Heart left ventricle (tissue), 16 donors: ENCODE data around the gene PLSCR1. TPM values are rescaled to one million over a fixed set of nuclear protein-coding genes. Genes with fewer than 3 reads are reported as not detected.

Source experiments
- ATAC-seq, 4 donors: fragments of 200-7000 bp; cut with Tn5 transposase; one replicate each; pipeline ENCODE4 v1.9.1; 2020 to 2022; ENCODE audit warnings: moderate library complexity in 4 of 4, mild to moderate bottlenecking in 3 of 4, moderate number of reproducible peaks in 1 of 4
- DNase-seq, 5 donors: peaks; one replicate each; pipeline ENCODE4 v3.0.0-alpha.2; 2020
- H3K27ac ChIP-seq, 12 donors: fragments of 200-600 bp; sonication (generic) in 4 of 12; one replicate each; pipeline versions ENCODE4 v1.5.0 to v1.8.0; 2016 to 2022; ENCODE audit warnings: mild to moderate bottlenecking in 2 of 12
- H3K27me3 ChIP-seq, 9 donors: fragments of 200-600 bp; sonication (generic) in 2 of 9; one replicate each; pipeline versions ENCODE4 v1.5.1 to v1.8.0; 2016 to 2022; ENCODE audit warnings: mild to moderate bottlenecking in 3 of 9
- H3K36me3 ChIP-seq, 9 donors: fragments of 200-600 bp; sonication (generic) in 2 of 9; one replicate each; pipeline versions ENCODE4 v1.5.0 to v1.8.0; 2018 to 2022; ENCODE audit warnings: mild to moderate bottlenecking in 2 of 9
- H3K4me1 ChIP-seq, 12 donors: fragments of 200-600 bp; sonication (generic) in 4 of 12; one replicate each; pipeline versions ENCODE4 v1.5.0 to v1.8.0; 2016 to 2022; ENCODE audit warnings: mild to moderate bottlenecking in 3 of 12
- H3K4me3 ChIP-seq, 12 donors: fragments of 200-600 bp; sonication (generic) in 4 of 12; one replicate each; pipeline versions ENCODE4 v1.5.0 to v1.8.0; 2017 to 2022; ENCODE audit warnings: mild to moderate bottlenecking in 9 of 12, moderate library complexity in 4 of 12
- H3K9me3 ChIP-seq, 12 donors: fragments of 200-600 bp; sonication (generic) in 4 of 12; one replicate each; pipeline versions ENCODE4 v1.5.0 to v1.8.0; 2016 to 2022; ENCODE audit warnings: mild to moderate bottlenecking in 1 of 12
- POLR2A ChIP-seq, 2 donors: fragments of 450-650 bp; IDR thresholded peaks; one replicate each; pipeline ENCODE4 v1.6.1; 2017; ENCODE audit warnings: antibody characterized with exemption in 2 of 2, mild to moderate bottlenecking in 2 of 2, moderate library complexity in 2 of 2
- WGBS, 4 donors: extraction: QIAGEN DNeasy Blood & Tissue Kit in 2 of 4; methylation state at CpG; one replicate each; pipeline versions ENCODE4 v1.1.5 to v1.1.7; 2013 to 2018; 5-methylcytosine and 5-hydroxymethylcytosine counted together
- intact Hi-C, 10 donors: fragments of 100-400 bp; cut with DNase I; formaldehyde crosslinking; loops; one replicate each; pipeline versions ENCODE4 v1.11.1 to v1.14.2; 2022
- polyA plus RNA-seq, 2 donors: library from polyadenylated mRNA; stranded (reverse); fragments of 200-250 nt; gene quantifications; one replicate each; pipeline ENCODE4 v1.2.3, GENCODE V29; 2013
- total RNA-seq, 9 donors: library from RNA; depleted of rRNA in 2 of 9; stranded (reverse); fragments of >200 nt in 2 of 9; fragmentation: NEBNext Ultra II Directional in 3 of 9; extraction: Animal tissue kit (Norgen Biotek cat#: 25700) in 3 of 9; gene quantifications; one replicate each; pipeline versions ENCODE4 v1.1.0 to v1.2.4, GENCODE V29; 2016 to 2023
- TF ChIP-seq, protein P1 (sequence below), 12 donors: fragments of 200-600 bp; sonication (generic) in 4 of 12; IDR thresholded peaks; one replicate each; pipeline versions ENCODE4 v1.5.0 to v1.8.0; 2018 to 2022; ENCODE audit warnings: antibody characterized with exemption in 12 of 12, mild to moderate bottlenecking in 5 of 12
- donor health status: ischemic (EF 13 %, LVEDD 7.1; RV severe dilation, severe dysfunction).
- donor health status: healthy with polysubstance abuse.
- donor health status: DM: no; HTN: yes; CAD: no.
- donor health status: DM: no; HTN: no; CAD: no.
- donor health status: ischemic (EF 25% LVEDD 6.9; RV normal size, moderate dysfunction).
- donor health status: ischemic (EF 25% LVEDD 5.7; RV mildly dilated, moderate dysfunction).
- donor health status: healthy.
- donor health status: DM: yes; HTN: yes; CAD: no.
- donor health status: ischemic (EF 35%, LVEDD 5.7; RV mildly dilated, moderate dysfunction).
- donor health status: nonischemic (EF 11% LVEDD 7.7; RV severe dilation, severe dysfunction).
- donor health status: DM: yes; HTN: yes; CAD: no.
- donor health status: PGD.
- donor health status: ischemic (EF 29% LVEDD 5.4; RV normal size, mild dysfunction).
- donor health status: nonischemic (EF 23%, LVEDD 6.1; RV moderate dilation, normal function).

PLSCR1 gene
- total and polyA plus RNA-seq, 11 donors = 6.9 to 113 (median 25.8) TPM

DNA sequence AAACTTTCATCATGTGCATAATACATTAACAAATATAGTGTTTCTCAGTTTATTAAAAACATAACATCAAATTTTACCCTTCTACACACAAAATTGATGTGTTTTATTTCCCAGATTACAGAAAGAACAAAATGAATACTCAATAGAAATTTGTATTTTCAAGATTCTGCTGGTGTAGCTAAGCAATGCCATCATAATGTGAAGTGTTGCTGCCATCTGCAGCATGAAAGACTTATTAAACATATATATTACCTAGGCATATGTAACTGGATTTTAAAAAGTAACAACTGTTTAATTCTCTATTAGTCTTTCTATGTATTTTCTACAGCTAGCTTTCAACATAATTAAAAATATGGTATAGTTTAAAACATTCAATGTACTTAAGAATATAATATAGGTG lies 33.3 kb upstream of the PLSCR1 start:
- ATAC-seq (peak in 1 of 4 donors; percentile 55), DNase-seq (no peak)
- intact Hi-C loops = loop anchor here (1.0 to 10.0 kb wide), 11 partner anchors 240 to 513 kb away; no protein-coding TSS in a partner anchor
- no peaks in the 10 kb centered on the region for H3K4me1 ChIP-seq
- H3K27ac ChIP-seq = no peak overlapping the region
- H3K27me3 ChIP-seq = no peaks in the 10 kb centered on the region
- H3K4me3 ChIP-seq = no peak overlapping the region
- H3K36me3 ChIP-seq = no peaks in the 10 kb centered on the region
- peaks cover 0 to 8% (median 1%) of the 10 kb centered on the region in 12 donors for H3K9me3 ChIP-seq
- TF ChIP-seq POLR2A (IDR thresholded peaks at IDR 0.05) = no peak
- TF ChIP-seq, protein P1, sequence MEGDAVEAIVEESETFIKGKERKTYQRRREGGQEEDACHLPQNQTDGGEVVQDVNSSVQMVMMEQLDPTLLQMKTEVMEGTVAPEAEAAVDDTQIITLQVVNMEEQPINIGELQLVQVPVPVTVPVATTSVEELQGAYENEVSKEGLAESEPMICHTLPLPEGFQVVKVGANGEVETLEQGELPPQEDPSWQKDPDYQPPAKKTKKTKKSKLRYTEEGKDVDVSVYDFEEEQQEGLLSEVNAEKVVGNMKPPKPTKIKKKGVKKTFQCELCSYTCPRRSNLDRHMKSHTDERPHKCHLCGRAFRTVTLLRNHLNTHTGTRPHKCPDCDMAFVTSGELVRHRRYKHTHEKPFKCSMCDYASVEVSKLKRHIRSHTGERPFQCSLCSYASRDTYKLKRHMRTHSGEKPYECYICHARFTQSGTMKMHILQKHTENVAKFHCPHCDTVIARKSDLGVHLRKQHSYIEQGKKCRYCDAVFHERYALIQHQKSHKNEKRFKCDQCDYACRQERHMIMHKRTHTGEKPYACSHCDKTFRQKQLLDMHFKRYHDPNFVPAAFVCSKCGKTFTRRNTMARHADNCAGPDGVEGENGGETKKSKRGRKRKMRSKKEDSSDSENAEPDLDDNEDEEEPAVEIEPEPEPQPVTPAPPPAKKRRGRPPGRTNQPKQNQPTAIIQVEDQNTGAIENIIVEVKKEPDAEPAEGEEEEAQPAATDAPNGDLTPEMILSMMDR (IDR thresholded peaks at IDR 0.05) = peak in 11 of 12 donors; percentile 23 to 61 (median 56)

DNA sequence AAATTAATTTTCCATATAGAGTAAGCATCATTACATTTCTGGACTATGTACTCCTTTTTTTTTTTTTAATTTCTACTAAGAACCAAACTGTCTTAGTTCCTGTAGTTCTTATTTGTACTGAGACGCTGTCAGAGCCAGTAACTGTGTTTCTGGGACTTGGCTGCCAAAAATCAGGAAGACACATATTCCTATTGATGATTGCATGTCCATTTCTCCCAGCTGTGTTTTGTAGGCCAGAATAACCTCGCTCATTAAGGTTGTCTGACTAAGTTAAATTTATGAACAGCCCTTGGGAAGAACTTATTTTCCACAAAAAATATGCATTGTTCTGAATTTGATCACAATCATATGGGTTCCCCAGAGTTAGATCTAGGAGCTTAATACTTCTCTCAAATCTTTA lies 31.2 kb upstream of the PLSCR1 start:
- DNase-seq (no peak), ATAC-seq (no peak)
- no peak for TF ChIP-seq POLR2A (IDR thresholded peaks at IDR 0.05)
- TF ChIP-seq, protein P1 (IDR thresholded peaks at IDR 0.05) = no peak
- intact Hi-C loops = loop anchor here (2.0 to 10.0 kb wide), 9 partner anchors 238 to 511 kb away; no protein-coding TSS in a partner anchor
- Histone ChIP-seq H3K4me1 (no peaks in the 10 kb centered on the region), H3K9me3 (no peaks in the 10 kb centered on the region), H3K27ac (no peak overlapping the region), H3K36me3 (no peaks in the 10 kb centered on the region), H3K27me3 (peaks cover 0 to 2% (median 0%) of the 10 kb centered on the region in 9 donors), H3K4me3 (no peak overlapping the region)
- WGBS, 4 donors = 69 to 89% (median 78%) methylated on average over 2 of the region's 2 CpGs

DNA sequence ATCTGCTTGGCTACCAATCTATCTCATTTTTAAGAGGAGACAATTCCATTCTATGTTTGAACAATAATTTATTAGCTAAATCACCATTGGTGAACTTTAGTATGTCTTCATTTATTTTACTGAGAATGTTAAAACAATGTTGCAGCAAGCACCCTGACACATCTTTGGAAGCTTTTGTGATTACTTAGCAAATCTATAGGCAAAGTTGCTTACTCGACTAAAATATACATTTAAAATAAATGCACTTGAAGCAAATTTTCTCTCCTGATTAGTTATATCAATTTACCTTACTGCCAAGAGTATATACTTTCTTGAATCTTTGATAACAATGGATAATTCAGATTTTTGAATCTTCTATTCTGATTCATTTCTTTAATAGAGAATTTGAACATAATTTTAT lies 29.8 kb upstream of the PLSCR1 start:
- intact Hi-C loops = loop anchor here in 6 of 10 donors (10.0 kb wide), 4 partner anchors 239 to 509 kb away; no protein-coding TSS in a partner anchor
- DNase-seq (no peak), ATAC-seq (no peak)
- WGBS, 4 donors = 87 to 96% (median 90%) methylated on average over 1 of the region's 1 CpG
- H3K27me3 ChIP-seq = peaks cover 0 to 2% (median 0%) of the 10 kb centered on the region in 9 donors
- H3K9me3 ChIP-seq = no peaks in the 10 kb centered on the region
- no peak for TF ChIP-seq POLR2A (IDR thresholded peaks at IDR 0.05)
- TF ChIP-seq, protein P1 (IDR thresholded peaks at IDR 0.05) = no peak
- H3K4me3 ChIP-seq = no peak overlapping the region
- H3K27ac ChIP-seq = no peak overlapping the region
- no peaks in the 10 kb centered on the region for H3K4me1 ChIP-seq
- H3K36me3 ChIP-seq = no peaks in the 10 kb centered on the region

DNA sequence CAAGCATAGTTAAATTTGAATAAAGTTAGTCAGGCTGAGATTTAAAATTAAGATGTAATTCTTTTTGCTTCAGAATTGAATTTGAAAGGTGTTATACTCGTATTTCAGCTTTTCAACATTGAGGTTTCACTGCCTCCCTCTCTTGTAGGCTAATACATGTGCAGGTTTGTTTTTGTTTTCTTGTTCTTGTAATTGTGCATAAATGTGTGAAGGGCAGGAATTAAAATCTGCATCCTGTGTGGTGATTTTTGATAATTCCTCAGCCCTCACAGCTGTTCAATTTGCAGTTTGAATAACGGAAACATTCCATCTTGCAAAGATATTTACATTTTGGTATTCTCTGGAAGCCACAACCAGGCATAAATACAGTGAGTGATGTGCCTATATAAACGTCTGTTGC lies 24.9 kb upstream of the PLSCR1 start:
- Histone ChIP-seq H3K36me3 (no peaks in the 10 kb centered on the region), H3K4me3 (no peak overlapping the region), H3K27me3 (peaks cover 0 to 2% (median 0%) of the 10 kb centered on the region in 9 donors), H3K4me1 (no peaks in the 10 kb centered on the region), H3K27ac (no peak overlapping the region), H3K9me3 (no peaks in the 10 kb centered on the region)
- TF ChIP-seq, protein P1 (IDR thresholded peaks at IDR 0.05) = no peak
- TF ChIP-seq POLR2A (IDR thresholded peaks at IDR 0.05) = no peak
- WGBS, 4 donors = 54 to 84% (median 75%) methylated on average over 3 of the region's 3 CpGs
- intact Hi-C loops = no loop called here
- no peak for DNase-seq
- ATAC-seq = no peak
